ENCODE data around the gene ATXN1.

ATXN1 gene

DNA sequence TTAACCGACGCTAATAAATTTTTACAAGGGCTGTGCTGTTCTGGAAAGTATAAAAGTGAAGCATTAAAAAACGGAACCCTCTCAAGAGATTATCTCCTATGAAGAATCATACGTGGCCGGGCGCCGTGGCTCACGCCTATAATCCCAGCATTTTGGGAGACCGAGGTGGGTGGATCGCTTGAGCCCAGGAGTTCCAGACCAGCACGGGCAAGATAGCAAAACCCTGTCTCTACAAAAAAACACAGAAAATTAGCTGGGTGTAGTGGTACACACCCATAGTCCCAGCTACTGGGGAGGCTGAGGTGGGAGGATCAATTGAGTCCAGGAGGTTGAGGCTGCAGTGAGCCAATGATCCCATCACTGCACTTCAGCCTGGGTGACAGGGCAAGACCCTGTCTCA lies 439.4 kb downstream of the ATXN1 start:
- no peak for DNase-seq

DNA sequence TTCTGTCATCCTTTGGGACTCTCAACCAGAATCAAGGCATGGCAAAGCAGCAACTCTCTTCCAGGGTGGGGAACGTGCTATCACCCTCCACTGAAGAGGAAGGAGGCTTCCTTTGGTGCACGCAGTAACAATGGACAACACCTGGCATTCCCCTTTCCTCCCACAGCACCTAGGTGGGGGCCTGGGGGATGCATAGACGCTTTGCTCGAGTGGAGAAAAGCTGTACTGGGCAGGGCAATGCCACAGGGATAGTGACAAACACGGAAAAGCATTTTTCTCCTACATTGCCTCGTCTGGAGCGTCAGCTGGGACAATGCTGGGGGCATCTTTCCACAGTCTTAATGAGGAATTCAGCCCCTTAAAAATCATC lies 439.9 kb downstream of the ATXN1 start:
- no peak for DNase-seq

DNA sequence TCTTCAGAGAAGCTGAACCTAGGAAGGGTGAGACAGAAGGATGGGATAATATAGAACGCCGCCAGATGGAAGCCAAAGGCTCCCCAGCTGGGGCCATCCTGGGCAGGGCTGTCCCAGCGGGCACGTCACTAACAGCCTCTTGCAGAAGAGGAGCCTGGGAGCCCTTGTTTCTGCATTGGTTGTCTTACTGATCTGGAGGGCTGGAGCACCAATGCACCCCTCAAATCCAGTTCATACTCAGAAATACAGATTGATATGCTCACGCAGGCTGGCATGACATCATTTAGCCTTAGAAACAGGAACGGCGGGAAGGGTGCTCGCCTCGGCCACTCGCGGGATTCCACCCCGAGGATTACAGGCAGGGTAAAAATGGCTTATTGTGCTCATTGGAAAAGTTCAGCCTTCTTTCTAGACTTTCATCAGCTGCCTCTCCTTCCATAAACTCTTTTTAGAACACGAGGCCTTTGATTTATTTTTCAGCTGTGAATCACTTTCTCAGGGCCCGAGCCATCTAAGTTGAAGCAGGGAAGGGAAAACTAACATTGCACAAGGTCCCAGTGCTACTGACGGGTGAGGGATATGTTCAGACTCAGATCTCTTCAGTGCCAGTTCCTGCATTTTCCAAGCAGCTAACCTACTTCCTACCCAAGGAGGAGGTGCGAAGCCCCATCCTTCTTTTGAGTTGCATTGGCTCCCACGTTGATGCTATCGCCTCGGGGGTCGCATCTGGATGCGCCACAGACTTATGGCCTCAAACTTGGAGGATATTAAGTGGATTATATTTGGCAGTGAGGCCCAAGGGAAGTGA lies 440.5 kb downstream of the ATXN1 start:
- DNase-seq, result peak; percentile 12

DNA sequence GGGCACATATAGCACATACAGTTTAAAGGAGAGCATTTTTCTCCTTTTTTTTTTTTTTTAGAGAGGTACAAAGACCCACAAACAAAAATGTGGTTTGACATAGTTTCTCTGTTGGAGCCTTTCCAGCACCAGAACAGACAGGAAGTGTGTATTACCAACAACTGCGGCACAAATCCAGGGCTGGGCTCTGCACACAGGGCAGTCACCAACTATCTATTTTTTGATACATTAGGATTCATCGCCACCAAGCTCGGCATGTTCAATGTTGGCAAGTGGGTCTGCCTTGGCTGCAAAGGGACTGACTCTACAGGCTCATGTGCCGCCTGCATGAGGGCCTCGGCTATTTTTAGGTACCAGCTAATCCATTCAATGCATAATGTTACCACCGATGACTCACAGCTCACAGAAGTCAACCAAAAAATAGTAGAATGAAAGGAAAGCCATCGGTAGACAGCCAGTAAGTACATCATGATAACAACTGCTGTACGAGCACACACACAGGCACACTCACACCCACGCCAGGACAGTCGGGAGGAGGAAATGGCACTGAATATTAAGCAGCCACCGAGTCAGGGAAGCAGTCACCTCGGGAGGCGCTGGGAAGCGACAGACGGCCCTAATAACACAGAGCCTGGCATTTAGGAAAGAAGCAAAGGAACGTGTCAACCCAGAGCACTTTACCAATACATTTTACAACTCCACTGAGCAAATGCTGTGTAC lies 441.3 kb downstream of the ATXN1 start:
- DNase-seq, result peak; percentile 70

DNA sequence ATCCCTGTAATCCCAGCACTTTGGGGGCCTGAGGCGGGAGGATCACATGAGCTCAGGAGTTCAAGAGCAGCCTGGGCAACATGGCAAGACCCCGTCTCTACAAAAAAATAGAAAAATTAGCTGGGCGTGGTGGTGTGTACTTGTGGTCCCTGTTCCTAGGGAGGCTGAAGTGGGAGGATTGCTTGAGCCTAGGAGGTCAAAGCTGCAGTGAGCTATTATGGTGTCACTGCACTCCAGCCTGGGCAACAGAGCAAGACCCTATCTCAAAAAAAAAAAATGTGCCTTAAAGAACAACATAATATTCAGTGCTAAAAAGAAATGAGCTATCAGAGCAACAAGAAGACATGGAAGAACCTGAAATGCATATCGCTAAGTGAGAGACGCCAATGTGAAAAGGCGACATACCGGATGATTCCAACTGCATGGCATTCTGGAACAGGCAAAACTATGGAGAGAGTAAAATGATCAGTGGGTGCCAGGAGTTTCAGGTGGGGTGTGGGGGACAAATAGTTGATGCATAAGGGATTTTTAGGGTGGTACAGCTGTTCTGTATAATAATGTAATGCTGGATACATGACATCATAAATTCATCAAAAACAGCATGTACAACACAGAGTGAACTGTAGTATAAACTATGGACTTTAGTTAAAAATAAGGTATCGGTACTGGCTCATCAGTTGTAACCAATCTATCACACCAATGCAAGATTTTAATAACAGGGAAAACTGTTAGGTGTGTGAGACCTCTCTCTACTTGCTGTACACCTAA lies 442.1 kb downstream of the ATXN1 start:
- no peak for DNase-seq

DNA sequence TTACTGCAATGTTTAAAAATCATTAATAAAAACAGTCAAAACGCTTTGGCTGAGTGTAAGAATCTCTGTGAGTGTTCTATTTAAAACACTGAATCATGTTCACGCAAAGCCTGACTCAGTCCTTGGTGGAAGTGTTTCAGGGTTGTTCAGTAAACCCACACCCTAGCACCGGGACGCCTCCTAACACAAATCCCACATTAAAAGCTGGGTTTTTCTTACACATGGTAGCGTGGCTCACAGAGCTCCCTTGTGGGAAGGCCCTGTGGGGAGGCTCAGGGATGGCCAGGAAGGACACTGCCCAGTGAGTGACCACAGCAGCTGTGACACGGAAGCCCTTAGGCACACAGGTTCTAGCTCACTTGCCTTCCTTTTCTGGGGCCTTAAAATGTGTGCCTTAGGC lies 442.7 kb downstream of the ATXN1 start:
- DNase-seq, result peak; percentile 58

DNA sequence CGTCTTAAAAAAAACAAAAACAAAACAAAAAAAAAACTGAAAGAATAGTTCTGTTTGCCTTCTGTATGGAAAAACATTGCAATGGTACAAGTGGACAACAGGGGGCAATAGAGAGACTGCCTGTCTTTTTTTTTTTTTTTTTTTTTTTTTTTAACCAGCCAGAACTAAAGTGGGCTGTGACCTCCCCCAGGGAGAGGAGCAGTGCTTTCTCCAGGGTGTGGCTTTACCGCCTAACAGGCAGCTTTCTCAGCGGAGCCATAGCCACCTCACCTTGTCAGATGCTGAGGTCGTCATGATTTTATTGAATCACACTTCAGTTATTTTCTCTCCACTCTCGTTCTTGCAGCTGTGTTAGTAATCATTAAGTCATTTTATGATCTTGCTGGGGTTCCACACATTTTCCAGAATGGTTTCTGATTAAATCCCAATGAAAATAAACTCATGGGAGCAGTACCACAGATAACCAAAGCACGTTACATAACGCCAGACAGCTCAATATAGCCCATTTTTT lies 444.5 kb downstream of the ATXN1 start:
- peak; percentile 39 for DNase-seq

DNA sequence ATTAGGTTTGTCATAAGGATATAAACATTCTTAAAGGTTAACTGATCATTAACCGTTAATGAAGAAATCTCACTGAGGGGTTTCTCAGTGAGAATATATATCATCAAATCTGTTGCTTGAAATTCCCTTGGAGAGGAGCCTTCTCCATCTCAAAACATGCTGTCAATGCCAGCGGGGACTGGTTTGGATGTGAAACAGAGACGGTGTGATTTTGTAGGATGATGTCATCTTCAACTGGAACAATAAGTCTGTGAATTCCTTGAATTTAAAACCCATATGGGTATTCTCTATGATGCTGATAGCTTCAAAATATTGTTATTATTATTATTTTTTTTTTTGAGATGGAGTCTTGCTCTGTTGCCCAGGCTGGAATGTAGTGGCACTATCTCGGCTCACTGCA lies 447.0 kb downstream of the ATXN1 start:
- DNase-seq, result no peak

DNA sequence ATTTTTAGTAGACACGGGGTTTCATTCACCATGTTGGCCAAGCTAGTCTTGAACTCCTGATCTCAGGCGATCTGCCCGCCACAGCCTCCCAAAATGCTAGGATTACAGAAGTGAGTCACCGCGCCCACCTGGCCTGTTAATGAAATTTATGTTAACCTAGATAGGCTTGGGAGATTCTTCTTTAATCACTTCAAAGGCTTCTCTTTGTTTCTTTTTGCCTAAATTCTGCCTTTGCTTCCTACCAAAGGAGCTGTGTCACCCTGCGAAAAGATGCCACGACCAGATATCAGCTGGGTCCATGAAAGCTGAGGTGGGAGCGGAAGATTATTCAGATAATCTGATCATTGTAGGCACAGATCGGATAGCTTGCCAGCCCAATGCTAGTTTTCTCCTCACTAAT lies 447.5 kb downstream of the ATXN1 start:
- no peak for DNase-seq

DNA sequence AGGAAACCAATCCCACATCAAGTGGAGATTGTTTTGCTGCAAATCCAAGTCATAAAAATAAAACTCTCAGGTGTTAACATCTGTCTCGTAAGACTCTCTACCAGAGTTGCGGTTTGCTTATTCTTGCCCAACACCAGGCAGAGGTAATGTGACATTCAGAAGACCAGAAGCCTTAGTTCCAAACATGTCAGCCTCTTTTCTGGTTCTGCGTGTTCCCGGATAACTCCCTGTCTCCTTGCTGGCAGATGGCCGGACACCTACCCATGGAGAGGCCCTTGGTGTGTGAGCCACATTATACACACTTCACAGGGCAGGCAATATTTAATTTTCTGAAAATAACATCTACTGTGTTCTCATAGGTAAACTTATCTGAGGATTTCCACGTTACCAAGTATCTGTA lies 449.5 kb downstream of the ATXN1 start:
- no peak for DNase-seq

DNA sequence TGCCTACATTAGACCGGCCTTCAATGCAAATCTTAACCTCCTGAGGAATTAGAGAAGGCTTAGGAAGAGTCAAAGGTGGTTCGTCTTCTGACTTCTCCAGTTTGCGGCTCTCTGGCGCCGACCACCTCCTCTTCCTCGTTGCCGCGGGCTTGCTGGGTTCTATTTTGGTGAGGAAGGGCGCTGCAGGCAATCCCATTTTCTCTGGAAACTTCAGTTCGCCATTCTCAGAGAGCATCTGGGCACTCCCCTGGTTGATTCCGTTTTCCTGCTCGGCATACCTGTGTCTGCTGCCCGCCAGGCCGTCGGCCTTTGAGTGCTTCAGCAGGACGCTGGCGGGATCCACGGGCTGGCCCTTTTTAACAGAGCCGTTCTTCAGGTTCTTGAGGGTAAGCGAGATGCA lies 454.9 kb downstream of the ATXN1 start:
- no peak for DNase-seq

DNA sequence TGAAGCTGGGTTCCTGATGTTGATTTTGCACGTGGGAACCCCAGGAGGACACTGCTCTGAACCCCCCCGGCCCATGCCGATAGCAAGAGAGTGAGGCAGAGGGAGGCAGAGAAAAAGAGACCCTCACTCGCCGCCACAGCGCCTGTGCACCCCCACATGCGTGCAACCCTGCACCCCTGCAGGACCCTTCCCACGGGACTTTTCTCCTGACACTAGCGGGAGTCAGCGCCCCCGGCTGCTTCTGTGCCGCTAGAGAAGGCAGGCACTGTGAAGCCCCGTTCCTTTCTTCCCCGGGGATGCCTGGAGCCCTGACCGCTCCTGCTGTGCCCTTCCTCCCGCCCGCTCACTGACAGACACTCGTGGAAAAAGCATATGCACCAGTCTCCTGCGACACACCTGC lies 455.5 kb downstream of the ATXN1 start:
- no peak for DNase-seq

DNA sequence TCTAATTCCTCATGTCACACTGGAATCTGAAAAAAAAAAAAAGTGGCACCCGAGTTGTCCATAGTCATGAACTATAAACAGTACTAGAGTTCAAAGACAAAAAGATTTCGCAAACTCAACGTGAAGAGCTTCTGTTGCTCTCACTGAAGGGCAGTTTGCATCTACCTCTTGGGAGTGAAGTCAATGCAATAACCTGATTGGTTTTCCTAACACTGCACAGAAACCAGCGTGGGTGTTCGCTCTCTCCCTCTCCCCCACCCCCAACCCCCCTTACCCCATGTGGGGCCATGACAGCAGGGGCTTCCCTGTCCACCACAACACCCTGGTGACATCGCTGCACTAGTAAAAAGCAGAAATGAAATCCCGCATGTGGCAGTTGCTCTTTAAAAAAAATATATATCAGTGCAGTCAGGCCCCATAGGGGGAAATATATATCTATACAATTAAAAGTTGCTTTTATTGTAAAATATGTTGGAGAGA lies 456.0 kb downstream of the ATXN1 start:
- no peak for DNase-seq

DNA sequence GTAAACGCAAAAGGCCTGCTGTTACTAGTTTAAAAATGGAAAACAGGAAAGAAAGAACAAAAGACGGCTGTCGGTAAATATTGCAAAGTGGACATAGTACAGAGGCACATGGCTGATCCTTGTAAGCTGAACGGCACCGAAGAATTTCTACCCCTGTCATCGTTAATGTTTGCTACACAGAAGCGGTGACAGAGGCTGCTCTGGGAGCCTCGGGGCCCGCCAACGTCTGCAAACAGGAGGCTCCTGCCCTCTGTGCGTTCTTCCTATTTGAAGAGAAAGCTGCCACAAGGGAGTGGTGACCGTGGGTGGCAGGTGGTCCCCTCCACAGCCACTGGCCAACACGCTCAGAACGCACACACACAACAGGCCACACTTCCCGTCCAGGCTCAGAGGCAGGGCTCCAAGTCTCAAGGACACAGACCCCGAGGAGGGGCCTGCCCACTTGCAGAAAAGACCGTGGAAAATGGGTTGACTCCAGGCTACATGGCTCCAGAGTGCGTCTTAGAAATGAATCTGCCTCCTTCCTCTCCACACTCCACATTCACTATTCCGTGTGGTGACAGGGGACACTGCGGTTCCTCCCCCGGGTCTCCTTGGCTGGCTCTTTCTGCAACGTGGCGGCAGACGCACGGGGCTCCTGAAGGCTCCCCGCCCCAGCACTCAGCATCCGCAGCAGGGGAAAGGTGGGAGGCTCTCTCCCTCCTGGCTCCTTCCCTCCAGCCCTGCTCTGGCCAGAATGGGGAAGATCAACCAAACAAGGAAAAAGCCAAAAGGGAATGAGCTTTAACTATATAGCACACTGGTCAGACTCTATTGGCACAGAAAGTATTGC lies 458.3 kb downstream of the ATXN1 start:
- no peak for DNase-seq

DNA sequence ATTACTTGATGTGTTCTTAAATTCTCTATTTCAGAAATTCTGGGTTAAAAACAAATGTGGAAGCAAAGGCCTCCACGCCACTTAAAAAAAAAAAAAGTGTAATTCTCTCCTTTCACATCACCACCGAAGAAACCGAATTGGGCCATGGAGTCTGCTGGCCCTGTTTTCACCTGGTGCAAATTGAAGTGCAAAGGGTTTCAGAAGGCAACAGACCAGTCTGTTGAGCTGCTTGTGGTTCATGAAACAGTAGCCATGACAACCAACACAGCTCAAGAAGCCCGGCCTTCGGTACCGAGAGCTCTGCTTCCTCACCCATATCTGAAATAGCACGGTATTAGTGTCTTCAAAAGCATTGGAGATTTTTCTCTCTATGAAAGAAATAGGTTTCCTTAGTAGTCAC lies 459.7 kb downstream of the ATXN1 start:
- DNase-seq, result no peak

DNA sequence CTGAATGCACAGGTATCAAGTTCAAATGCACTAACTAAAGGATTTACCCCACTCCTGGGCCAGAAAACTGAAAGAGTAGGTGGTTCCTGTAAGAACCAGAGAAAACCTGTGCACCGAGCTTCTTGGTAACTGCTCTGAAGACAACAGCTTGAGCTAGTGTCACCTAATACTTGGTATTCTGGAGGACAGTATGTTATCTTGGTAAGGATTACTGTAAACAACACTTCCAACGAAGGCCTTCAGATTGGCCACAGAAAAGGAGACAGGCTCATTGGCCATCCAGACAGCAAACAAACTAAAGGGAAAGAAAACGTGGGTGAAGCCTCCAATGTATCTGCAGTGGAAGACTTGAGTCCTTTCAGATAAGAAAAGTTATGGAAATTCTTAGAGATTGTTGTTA lies 461.4 kb downstream of the ATXN1 start:
- DNase-seq, result no peak

DNA sequence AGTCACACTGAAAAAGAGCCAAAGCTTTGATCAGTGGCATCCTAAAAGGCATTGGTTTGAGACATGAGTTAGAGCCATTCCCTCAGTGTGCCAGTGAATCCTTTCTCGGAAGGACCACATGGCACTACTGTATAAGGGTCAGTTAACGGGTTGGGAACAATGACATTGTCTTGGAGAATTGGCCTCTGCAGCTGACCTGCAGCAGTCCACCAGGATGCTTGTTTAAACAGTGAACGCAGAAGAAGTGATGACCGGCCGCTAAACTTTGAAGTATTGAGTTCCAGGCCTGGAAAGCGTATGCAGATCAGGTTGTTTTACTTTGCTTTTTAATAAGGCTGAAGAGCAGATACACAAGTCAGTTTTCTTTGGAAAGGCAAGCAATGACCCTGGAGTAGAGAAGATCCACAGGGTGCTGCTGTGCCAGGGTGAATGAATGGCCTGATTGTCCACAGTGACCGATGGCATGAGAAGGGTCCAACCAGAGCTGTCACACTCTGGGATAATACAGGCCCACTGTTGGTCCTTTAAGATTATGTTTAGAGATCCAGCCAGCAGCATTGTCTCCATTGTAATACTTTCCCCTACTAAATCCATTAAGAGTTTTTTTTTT lies 465.1 kb downstream of the ATXN1 start:
- no peak for DNase-seq

DNA sequence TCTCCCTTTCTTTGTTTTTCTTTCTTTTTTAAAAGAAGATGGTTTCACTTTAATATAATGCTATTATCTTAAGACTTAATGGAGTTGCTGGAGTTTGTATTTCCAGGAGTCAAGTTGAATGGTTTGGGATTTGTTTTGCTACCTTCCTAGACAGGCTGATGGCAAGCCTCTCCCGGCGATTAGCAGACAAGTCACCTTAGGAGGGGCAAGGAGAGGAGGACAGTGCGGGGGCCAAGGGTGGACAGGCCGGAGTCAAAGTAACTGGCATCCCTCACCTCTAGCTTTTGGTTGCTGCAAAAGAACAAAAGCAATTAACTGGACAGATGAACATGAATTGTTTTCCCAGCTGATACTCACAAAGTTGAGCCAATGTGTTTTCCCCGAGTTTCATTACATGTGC lies 465.8 kb downstream of the ATXN1 start:
- DNase-seq, result no peak

DNA sequence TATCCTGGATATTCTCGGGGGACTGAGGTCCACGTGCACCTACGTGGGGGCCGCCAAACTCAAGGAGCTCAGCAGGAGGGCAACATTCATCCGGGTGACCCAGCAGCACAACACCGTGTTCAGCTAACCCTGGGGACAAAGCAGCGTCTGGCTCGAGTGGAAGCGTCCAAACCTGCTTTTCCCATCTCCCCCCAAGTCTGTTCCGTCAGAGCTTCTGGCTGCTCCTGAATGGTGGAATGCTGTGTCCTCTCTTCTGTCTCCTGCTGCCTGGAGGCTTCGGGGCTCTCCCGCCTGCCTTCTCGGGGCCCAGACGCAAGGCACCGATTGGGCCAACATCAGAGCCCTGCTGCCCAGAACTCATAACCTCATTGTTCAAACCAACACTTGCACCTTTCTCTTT lies 466.2 kb downstream of the ATXN1 start:
- DNase-seq, result no peak

DNA sequence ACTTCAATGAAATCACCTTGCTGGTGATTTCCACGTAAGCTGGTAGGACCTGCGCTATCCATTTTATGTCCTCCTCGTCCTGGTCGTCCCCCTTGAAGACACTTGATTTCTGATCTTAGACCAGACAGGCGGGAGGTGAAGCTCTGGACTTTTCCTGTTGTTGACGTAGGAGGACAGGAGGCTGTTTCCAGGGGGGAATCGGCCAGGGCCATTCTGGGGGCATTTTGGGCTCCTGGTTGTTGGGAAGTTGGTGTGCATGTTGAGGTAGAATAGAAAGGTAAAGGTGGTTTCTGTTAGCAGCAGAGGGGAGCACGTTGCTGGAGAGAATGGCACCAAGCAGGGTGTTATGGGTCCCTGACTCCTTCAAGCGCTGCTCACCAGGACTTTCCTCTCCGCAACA lies 466.9 kb downstream of the ATXN1 start:
- DNase-seq, result no peak

DNA sequence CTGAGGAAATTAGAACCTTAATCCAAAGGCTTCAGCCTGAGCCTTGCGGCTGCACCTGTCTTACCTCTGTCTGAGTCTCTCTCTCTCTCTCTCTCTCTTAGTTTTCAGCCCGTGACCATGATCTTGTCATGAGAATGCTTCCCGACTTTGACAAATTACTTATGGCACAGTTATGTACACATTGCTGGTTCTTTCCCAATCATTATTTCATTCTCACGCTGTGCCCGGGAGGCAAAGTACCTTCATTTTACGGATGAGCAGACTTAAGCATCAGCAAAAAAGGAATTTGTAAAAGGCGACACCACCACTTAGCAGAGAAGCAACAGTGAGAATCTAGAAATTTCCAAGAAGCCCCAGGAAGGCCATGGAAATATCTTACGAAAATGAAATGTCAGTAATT lies 468.3 kb downstream of the ATXN1 start:
- DNase-seq, result no peak

DNA sequence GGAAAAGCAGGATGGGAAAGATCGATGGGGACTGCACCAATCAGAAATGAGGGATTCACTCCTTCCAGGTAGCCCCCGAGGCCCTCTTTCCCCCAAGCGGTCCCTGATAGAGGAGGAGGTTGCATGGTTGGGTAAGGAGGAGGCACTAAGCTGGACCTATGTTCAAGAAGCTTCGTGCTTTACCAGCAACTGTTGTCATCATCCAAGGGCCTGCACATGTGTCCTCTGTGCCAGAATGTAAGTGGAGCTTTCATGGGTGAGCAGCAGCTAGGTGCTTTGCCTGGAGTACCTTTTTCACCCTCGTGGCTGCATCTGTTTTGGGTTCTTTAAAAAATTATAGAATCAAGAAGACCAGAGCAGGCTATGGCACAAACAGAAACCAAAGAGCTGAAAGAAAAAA lies 468.8 kb downstream of the ATXN1 start:
- no peak for DNase-seq
